Retinal pigment epithelial cell (primary cell): ENCODE data around the gene KCND3.

Experiments used
- DNase-seq: peaks from one replicate; pipeline ENCODE4 v3.0.0-alpha.2; 2010; ENCODE audit warnings: low read depth
- H3K4me3 ChIP-seq: 2 replicates; pipeline ENCODE4 v1.5.1; 2011; ENCODE audit warnings: mild to moderate bottlenecking, low read length, control low read depth, moderate library complexity
- TF ChIP-seq, protein P1 (sequence below): conservative IDR thresholded peaks from 2 replicates; pipeline ENCODE4 v1.5.1; 2011; ENCODE audit warnings: low read depth, low read length, control low read depth, inconsistent platforms

Gene KCND3

DNA sequence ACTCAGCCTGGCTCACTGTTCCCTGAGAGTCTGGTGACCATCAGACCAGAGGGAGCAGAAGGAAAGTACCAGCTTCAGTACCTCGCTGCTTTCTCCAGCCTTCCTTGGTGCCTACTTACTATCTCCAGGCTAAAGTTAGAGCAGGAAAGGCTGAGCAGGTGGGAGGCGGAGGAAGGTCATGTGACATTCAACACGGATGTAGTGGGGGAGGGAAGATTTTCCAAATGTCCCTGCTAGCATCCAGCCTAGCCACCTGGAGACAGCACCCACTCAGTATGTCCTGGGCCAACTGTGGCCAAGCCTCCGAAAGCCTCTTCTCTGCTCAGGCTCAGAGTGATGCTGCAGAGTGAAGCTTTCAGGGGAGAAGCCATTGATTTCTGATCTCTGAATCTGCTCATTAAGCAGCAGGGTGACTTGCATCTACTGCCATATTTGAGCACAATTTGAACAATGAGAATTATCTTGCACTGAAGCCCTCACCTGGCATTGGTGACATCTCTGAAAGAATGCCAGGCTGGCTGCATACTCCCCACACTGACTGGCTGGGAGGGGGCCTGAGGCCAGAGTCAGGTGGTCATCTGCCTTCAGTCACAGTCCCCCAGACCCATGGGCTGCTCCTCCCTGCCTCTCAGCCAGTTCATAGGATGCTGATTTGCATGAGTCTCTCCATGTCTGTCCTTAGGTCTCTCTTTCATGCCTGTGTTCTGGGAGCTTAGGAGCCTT, 86.2 kb downstream of the KCND3 start:
- DNase-seq = no peak
- H3K4me3 ChIP-seq = no peak overlapping the region
- TF ChIP-seq, protein P1, sequence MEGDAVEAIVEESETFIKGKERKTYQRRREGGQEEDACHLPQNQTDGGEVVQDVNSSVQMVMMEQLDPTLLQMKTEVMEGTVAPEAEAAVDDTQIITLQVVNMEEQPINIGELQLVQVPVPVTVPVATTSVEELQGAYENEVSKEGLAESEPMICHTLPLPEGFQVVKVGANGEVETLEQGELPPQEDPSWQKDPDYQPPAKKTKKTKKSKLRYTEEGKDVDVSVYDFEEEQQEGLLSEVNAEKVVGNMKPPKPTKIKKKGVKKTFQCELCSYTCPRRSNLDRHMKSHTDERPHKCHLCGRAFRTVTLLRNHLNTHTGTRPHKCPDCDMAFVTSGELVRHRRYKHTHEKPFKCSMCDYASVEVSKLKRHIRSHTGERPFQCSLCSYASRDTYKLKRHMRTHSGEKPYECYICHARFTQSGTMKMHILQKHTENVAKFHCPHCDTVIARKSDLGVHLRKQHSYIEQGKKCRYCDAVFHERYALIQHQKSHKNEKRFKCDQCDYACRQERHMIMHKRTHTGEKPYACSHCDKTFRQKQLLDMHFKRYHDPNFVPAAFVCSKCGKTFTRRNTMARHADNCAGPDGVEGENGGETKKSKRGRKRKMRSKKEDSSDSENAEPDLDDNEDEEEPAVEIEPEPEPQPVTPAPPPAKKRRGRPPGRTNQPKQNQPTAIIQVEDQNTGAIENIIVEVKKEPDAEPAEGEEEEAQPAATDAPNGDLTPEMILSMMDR = no peak

DNA sequence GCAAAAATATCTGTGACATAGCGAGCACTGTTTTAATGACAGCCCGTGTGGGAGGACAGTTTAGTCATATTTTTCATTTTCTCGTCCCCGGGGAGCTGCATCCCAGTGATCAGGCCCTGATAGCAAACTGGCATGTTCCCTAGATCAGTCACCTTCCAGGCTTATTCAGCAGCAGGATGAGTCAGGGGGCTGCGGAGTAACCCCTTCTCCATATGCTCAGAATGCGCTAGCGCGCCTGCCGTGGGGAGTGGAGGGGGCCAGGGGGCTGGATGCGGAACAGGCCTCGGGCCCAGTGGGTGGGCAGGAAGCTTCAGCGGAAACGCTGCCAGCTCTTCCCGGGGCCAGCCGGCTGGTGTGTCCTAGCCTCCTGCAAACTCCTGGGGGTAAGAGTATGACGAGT, 94.0 kb downstream of the KCND3 start:
- no peak overlapping the region for H3K4me3 ChIP-seq
- TF ChIP-seq, protein P1 = no peak
- no peak for DNase-seq

DNA sequence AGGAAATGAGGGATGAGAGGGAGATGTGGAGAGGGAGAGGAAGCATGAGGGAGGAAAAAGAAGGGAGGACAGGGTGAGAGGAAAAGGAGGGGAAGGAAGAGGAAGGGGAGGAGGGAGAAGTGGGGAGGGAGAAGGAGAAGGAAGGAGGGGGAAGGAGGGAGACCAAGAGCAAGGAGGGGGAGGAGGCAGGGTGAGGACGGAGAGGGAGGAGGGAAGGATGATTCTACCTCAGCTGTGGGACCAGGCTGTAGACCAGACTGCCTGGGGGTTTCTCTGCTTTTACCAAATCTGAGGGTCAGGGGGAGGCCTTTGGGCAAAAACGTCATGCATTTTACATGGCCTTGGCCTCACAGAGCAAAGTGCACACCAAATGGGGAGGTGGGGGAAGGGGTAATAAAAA, 94.5 kb downstream of the KCND3 start:
- DNase-seq = no peak
- no peak overlapping the region for H3K4me3 ChIP-seq
- TF ChIP-seq, protein P1 = no peak

DNA sequence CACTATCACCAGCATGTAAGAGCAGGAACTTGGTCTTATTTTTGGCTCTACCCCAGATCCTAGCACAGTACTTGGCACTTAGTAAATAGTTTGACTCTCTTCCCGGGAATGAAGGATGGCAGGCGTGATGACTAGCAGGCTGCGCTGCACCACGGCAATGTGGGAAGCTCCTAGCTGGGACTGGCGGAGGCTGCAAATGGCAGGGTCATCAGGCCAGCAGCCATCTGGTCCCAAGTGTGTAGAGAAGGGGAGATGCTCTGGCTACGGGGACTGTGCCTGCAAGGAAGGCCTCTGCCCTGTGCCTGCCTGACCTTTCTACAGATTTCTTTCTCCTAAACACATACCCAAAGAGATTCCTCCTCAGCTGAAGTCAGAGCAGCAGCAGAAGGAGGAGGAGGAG, 95.0 kb downstream of the KCND3 start:
- no peak overlapping the region for H3K4me3 ChIP-seq
- TF ChIP-seq, protein P1 = no peak
- DNase-seq = no peak

DNA sequence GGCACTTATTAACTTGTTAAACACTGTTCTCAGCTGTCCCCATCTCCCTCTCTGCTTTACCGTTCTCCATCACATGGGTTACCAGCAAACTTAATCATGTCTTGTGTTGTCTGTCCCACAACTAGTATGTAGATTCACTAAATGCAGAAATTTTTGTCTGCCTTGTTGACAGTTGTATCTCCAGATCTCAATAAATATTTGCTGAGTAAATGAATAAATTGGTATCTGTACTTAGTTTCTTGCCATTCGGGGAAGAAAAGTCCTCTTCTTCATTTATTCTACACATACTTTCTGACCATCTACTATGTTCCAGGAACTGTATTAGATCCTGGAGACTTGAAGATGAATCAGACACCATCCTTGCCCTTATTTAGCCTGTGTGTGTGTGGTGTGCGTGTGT, 97.9 kb downstream of the KCND3 start:
- no peak overlapping the region for H3K4me3 ChIP-seq
- TF ChIP-seq, protein P1 = no peak
- DNase-seq = no peak

DNA sequence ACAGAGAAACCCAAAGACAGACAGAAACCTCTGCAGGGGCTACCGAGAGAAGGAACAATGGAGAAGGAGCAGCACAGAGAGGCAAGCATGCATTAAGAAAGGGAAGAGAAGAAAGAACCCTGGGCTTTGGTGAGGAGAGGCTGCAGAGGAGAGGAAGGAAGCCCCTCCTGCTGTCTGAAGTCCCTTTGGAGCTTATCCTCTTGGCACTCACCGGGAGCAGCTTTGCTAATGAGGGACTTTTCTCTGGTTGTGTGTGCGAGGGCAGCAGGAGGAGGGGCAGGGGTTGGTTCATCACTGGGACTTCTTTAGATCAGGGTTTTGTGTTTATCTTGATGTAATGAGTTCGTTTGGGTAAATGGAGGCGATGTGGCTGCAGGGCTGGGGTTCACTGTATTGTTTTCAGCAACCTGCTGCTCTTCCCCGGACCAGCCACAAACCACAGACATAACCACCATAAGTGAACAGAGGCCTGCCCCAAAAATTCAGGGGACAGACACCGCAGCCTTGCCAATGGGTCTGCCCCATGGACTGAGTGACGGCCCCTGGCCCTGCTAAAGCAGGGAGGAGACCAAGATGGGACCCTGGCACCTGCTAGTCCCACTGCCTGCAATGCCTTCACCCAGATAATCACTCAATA, 100.6 kb downstream of the KCND3 start:
- H3K4me3 ChIP-seq = no peak overlapping the region
- no peak for DNase-seq
- TF ChIP-seq, protein P1 = no peak

DNA sequence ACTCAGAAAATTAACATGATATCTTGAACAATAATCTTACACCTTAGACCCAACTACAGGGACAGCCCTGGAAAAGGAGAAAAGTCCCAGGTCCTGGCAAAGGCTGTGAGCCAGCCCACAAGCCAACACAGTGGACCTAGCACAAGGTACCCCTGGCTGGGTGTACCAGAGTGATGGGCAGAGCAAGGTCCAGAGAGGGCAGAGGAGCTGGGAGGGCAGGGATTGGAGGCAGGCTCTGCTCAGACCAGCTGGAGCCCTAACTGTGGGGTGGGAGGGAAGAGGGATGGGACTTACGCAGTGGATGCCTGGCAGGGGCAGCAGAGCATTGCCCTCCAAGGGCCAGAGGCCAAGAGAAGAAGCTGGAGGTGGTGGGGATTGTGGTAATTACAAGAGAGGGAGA, 101.6 kb downstream of the KCND3 start:
- no peak overlapping the region for H3K4me3 ChIP-seq
- TF ChIP-seq, protein P1 = no peak
- DNase-seq = no peak
